Myocyte (in vitro differentiated cells): ENCODE results near the gene PNKP. TPM values are rescaled to one million over a fixed set of nuclear protein-coding genes. Genes with fewer than 3 reads are reported as not detected.
"Not testable (repeated sequence)": the region's sequence is repeated elsewhere in the genome, so short reads cannot be mapped to it uniquely, and the experiment has no call there.

Source experiments
- DNase-seq: peaks from one replicate; pipeline ENCODE4 v3.0.0-alpha.2; 2012; ENCODE audit warnings: low read depth
- microRNA-seq: library from miRNA; unstranded; fragments of <30 nt; microRNA quantifications from one replicate; pipeline ENCODE4, GENCODE V29; 2016
- total RNA-seq: library from RNA; depleted of rRNA; stranded (reverse); fragments of >200 nt; gene quantifications from 2 replicates; pipeline ENCODE4 v1.2.3, GENCODE V29; 2014

Gene PNKP
- total RNA-seq, 1 donor from 2014 or later, result 31.1 TPM

GRCh38 chr19:49823472-49823871 lies 43.9 kb downstream of the PNKP start:
- DNase-seq, result no peak

- no peak for DNase-seq
Observed at GRCh38 chr19:49820125-49820524, 47.3 kb downstream of the PNKP start.

GRCh38 chr19:49819452-49820115 lies 47.8 kb downstream of the PNKP start:
- not testable (repeated sequence) for DNase-seq

- no peak for DNase-seq
Observed at GRCh38 chr19:49818649-49819370, 48.6 kb downstream of the PNKP start.

GRCh38 chr19:49817964-49818648 lies 49.3 kb downstream of the PNKP start, which contains the start of gene MED25:
Gene MED25 (plus strand): TSS chr19:49818289. CDS start chr19:49818342, 53 bp downstream.
- DNase-seq, result peak; percentile 86

- no peak for DNase-seq
Observed at GRCh38 chr19:49816590-49816989, 50.8 kb downstream of the PNKP start.

GRCh38 chr19:49814010-49814409 lies 53.4 kb downstream of the PNKP start:
- DNase-seq, result no peak

- peak; percentile 98 for DNase-seq
Observed at GRCh38 chr19:49812997-49813861, 54.1 kb downstream of the PNKP start, which contains the start of gene FUZ. Gene FUZ (minus strand): TSS chr19:49813292. CDS start chr19:49813106, 186 bp downstream.

- no peak for DNase-seq
Observed at GRCh38 chr19:49812452-49812996, 54.9 kb downstream of the PNKP start.

- no peak for DNase-seq
Observed at GRCh38 chr19:49811328-49811727, 56.0 kb downstream of the PNKP start.

Small RNA genes lying within 50 kb of the gene (microRNA-seq; reads per million reads assigned to microRNA genes)
- gene MIR4749 (0.65 reads per million), gene MIR4750 (0.97 reads per million), gene MIR6800 (not detected)

Other genes with a start within 250 kb of the PNKP start
- 29.8 and 42.1 TPM in 2 replicates for gene RRAS, start 227.4 kb downstream of the PNKP start, total RNA-seq
- 26.9 and 33.8 TPM in 2 replicates for gene SCAF1, start 225.4 kb downstream of the PNKP start, total RNA-seq
- gene IRF3, start 201.7 kb downstream of the PNKP start, total RNA-seq, result 34.7 and 35.8 TPM in 2 replicates
- gene BCL2L12, start 201.6 kb downstream of the PNKP start, total RNA-seq, result 11.4 and 11.8 TPM in 2 replicates
- gene PRMT1, start 190.3 kb downstream of the PNKP start, total RNA-seq, result 528 and 584 TPM in 2 replicates
- 0.99 and 1.3 TPM in 2 replicates for gene ADM5, start 178.0 kb downstream of the PNKP start, total RNA-seq
- 1.4 and 1.7 TPM in 2 replicates for gene CPT1C, start 176.5 kb downstream of the PNKP start, total RNA-seq
- not detected in 2 replicates for gene TSKS, start 104.3 kb downstream of the PNKP start, total RNA-seq
- 83.2 and 102 TPM in 2 replicates for gene AP2A1, start 100.6 kb downstream of the PNKP start, total RNA-seq
- gene FUZ, start 54.3 kb downstream of the PNKP start, total RNA-seq, result 22.6 and 26.7 TPM in 2 replicates
- 22.7 and 40.1 TPM in 2 replicates for gene MED25, start 49.3 kb downstream of the PNKP start, total RNA-seq
- gene PTOV1, start 16.4 kb downstream of the PNKP start, total RNA-seq, result 161 and 176 TPM in 2 replicates
- gene AKT1S1, start 9.8 kb upstream of the PNKP start, total RNA-seq, result 25.0 and 25.5 TPM in 2 replicates
- gene TBC1D17, start 10.1 kb upstream of the PNKP start, total RNA-seq, result 17.7 and 19.9 TPM in 2 replicates
- gene IL4I1, start 29.3 kb upstream of the PNKP start, total RNA-seq, result 0.35 and 0.83 TPM in 2 replicates
- gene ATF5, start 61.6 kb upstream of the PNKP start, total RNA-seq, result 31.9 and 32.8 TPM in 2 replicates
- gene NUP62, start 61.9 kb upstream of the PNKP start, total RNA-seq, result 52.2 and 54.1 TPM in 2 replicates
- not detected in 2 replicates for gene SIGLEC11, start 93.6 kb upstream of the PNKP start, total RNA-seq
- gene VRK3, start 157.8 kb upstream of the PNKP start, total RNA-seq, result 14.7 and 19.0 TPM in 2 replicates
- 8.9 and 9.7 TPM in 2 replicates for gene ZNF473, start 158.4 kb upstream of the PNKP start, total RNA-seq